ENCODE measurements around the gene LPCAT1. TPM values are rescaled to one million over a fixed set of nuclear protein-coding genes. Genes with fewer than 3 reads are reported as not detected.

The LPCAT1 gene
- total and polyA plus RNA-seq, 2 of the 4 experiments (the other 2 are of a cell fraction), result 17.7 to 33.6 TPM

GRCh38 chr5:1478271-1479035, 45.3 kb downstream of the LPCAT1 start:
- dilution Hi-C loops (cut with HindIII; ENCODE audit: low sequenced_read_pairs, unreplicated experiment), result no loop called here
- no peak overlapping the region for H2BK5ac ChIP-seq (ENCODE audit: low read depth, low read length, poor library complexity, severe bottlenecking)
- in situ Hi-C loops (cut with MboI; ENCODE audit: low sequenced_read_pairs), result no loop called here
- H3K9me1 ChIP-seq (ENCODE audit: insufficient read depth, low read length), result peaks cover 3% of the 10 kb centered on the region; the same call in 1 of the 2 replicates
- no peak overlapping the region for H3K4me3 ChIP-seq (ENCODE audit: insufficient read depth, low read depth, low read length)
- H3K9me3 ChIP-seq (ENCODE audit: control insufficient read depth, insufficient read depth, low read length), result no peaks in the 10 kb centered on the region
- no peak overlapping the region for H2AK9ac ChIP-seq (replicated peaks; ENCODE audit: low read depth, low read length, poor library complexity)
- DNase-seq, result no peak
- peaks cover 0 to 3% of the 10 kb centered on the region in 2 experiments; a peak in 1 of 4 replicates for H3K79me1 ChIP-seq (ENCODE audit: low read depth in 1 of 2, low read length in 2 of 2)
- no TSS peak for BruUV-seq (replicated peaks)
- no peak overlapping the region for H2BK120ac ChIP-seq (ENCODE audit: low read depth, low read length)
- 100% methylated on average over 3 of the region's 13 CpGs; no CpG with 5 or more reads in 1 of the 2 experiments for WGBS, 2 experiments (ENCODE audit: extremely low coverage in 2 of 2, insufficient read length in 1 of 2)
- H3K36me3 ChIP-seq (ENCODE audit: control insufficient read depth, insufficient read depth, low read length), result peaks cover 57% of the 10 kb centered on the region
- H2BK15ac ChIP-seq (ENCODE audit: low read depth, low read length), result no peak overlapping the region
- ChIA-PET CTCF (no interaction called here), POLR2A (ENCODE audit: unreplicated experiment) (no interaction called here)
- H2AFZ ChIP-seq (replicated peaks; ENCODE audit: low read length, poor library complexity), result no peak overlapping the region
- H3K56ac ChIP-seq (ENCODE audit: extremely low read depth, insufficient read depth, low read length), result no peak overlapping the region
- no peak overlapping the region for H4K8ac ChIP-seq (ENCODE audit: low read depth in 2 of 2, low read length in 2 of 2)
- H3K27me3 ChIP-seq (ENCODE audit: control insufficient read depth, insufficient read depth, low read length), result no peaks in the 10 kb centered on the region
- no peak overlapping the region for H3K4ac ChIP-seq (ENCODE audit: low read depth, low read length)
- H3K14ac ChIP-seq (replicated peaks; ENCODE audit: low read depth, low read length), result no peak overlapping the region
- no peak overlapping the region for H3K23ac ChIP-seq (ENCODE audit: low read depth, low read length)
- peak; percentile 19 for ATAC-seq (ENCODE audit: low read depth)
- peaks cover 20% of the 10 kb centered on the region for H4K20me1 ChIP-seq (ENCODE audit: insufficient read depth, low read length)
- no peak overlapping the region for H3K18ac ChIP-seq (ENCODE audit: low read depth, low read length)
- H4K5ac ChIP-seq (ENCODE audit: low read depth, low read length), result no peak overlapping the region
- H2BK20ac ChIP-seq (ENCODE audit: low read depth, low read length), result no peak overlapping the region
- no peak overlapping the region for H3K9ac ChIP-seq (ENCODE audit: low read depth, low read length)
- H3K4me2 ChIP-seq (ENCODE audit: low read depth, low read length), result no peak overlapping the region
- intact Hi-C loops (cut with micrococcal nuclease), result loop anchor here (2.0 to 5.0 kb wide), 2 partner anchors 44 to 166 kb away; partner anchors contain the start of gene LPCAT1
- no peak overlapping the region for H4K91ac ChIP-seq (ENCODE audit: insufficient read depth, low read depth, low read length)
- H2AK5ac ChIP-seq (ENCODE audit: low read depth, low read length), result no peak overlapping the region
- no peaks in the 10 kb centered on the region for H3K4me1 ChIP-seq (ENCODE audit: control insufficient read depth, insufficient read depth, low read length)
- no peak overlapping the region for H3K27ac ChIP-seq (ENCODE audit: insufficient read depth, low read length)
- no peak for TF ChIP-seq USF2 (IDR thresholded peaks at IDR 0.05; ENCODE audit: low read depth, low read length)
- TF ChIP-seq ELK1 (IDR thresholded peaks at IDR 0.05; ENCODE audit: borderline replicate concordance, low read depth, low read length), result no peak
- no peak for TF ChIP-seq MXI1 (IDR thresholded peaks at IDR 0.05; ENCODE audit: borderline replicate concordance, low read depth, low read length)
- no peak for TF ChIP-seq POLR2A (IDR thresholded peaks at IDR 0.05; ENCODE audit: low read depth, low read length)
- TF ChIP-seq BHLHE40 (IDR thresholded peaks at IDR 0.05; ENCODE audit: low read depth, low read length), result no peak
- no peak for TF ChIP-seq SMC3 (IDR thresholded peaks at IDR 0.05; ENCODE audit: low read depth, low read length)
- no peak for TF ChIP-seq NFE2L2 (IDR thresholded peaks at IDR 0.05; ENCODE audit: low read depth, low read length)
- TF ChIP-seq FOS (IDR thresholded peaks at IDR 0.05; ENCODE audit: low read depth, low read length), result no peak
- TF ChIP-seq MAFK (IDR thresholded peaks at IDR 0.05; ENCODE audit: low read depth, low read length), result no peak
- no peak for TF ChIP-seq RAD21 (IDR thresholded peaks at IDR 0.05; ENCODE audit: low read length)
- TF ChIP-seq RFX5 (IDR thresholded peaks at IDR 0.05; ENCODE audit: low read depth, low read length), result no peak
- no peak for TF ChIP-seq MAZ (IDR thresholded peaks at IDR 0.05; ENCODE audit: borderline replicate concordance, low read depth, low read length)
- TF ChIP-seq CTCF (conservative IDR thresholded peaks at IDR 0.05; ENCODE audit: low read depth, low read length), result no peak
- TF ChIP-seq CEBPB (IDR thresholded peaks at IDR 0.05; ENCODE audit: low read depth, low read length), result no peak
- no peak for TF ChIP-seq CHD1 (IDR thresholded peaks at IDR 0.05; ENCODE audit: low read depth, low read length)

Data from IMR-90 (cell line).